Suprapubic skin (tissue), 4 donors: Measurements from ENCODE around the gene LPP.

Experiments
- EP300 ChIP-seq: sonication (generic); formaldehyde crosslinking; IDR thresholded peaks from one replicate; pipeline ENCODE4 v1.6.1; 2017; ENCODE audit warnings: antibody characterized with exemption
- POLR2A ChIP-seq, 2 donors: fragments of 450-650 bp; IDR thresholded peaks; one replicate each; pipeline ENCODE4 v1.6.1; 2017; ENCODE audit warnings: antibody characterized with exemption in 2 of 2, mild to moderate bottlenecking in 2 of 2, moderate library complexity in 2 of 2
- POLR2AphosphoS5 ChIP-seq, 3 donors: sonication (generic); formaldehyde crosslinking; IDR thresholded peaks; one replicate each; pipeline ENCODE4 v1.6.1; 2017; ENCODE audit warnings: antibody characterized with exemption in 3 of 3
- TF ChIP-seq, protein P1 (sequence below), 2 donors: fragments of 200-600 bp in 1 of 2; fragments of 450-650 bp in 1 of 2; sonication (generic) in 1 of 2; IDR thresholded peaks; one replicate each; pipeline ENCODE4 v1.5.1; 2016 to 2019; ENCODE audit warnings: antibody characterized with exemption in 2 of 2, mild to moderate bottlenecking in 1 of 2, moderate library complexity in 1 of 2

GRCh38 chr3:188796122-188796631, 642.2 kb downstream of the LPP start:
- TF ChIP-seq, protein P1, sequence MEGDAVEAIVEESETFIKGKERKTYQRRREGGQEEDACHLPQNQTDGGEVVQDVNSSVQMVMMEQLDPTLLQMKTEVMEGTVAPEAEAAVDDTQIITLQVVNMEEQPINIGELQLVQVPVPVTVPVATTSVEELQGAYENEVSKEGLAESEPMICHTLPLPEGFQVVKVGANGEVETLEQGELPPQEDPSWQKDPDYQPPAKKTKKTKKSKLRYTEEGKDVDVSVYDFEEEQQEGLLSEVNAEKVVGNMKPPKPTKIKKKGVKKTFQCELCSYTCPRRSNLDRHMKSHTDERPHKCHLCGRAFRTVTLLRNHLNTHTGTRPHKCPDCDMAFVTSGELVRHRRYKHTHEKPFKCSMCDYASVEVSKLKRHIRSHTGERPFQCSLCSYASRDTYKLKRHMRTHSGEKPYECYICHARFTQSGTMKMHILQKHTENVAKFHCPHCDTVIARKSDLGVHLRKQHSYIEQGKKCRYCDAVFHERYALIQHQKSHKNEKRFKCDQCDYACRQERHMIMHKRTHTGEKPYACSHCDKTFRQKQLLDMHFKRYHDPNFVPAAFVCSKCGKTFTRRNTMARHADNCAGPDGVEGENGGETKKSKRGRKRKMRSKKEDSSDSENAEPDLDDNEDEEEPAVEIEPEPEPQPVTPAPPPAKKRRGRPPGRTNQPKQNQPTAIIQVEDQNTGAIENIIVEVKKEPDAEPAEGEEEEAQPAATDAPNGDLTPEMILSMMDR (IDR thresholded peaks at IDR 0.05) = no peak
- no peak for TF ChIP-seq EP300
- no peak for TF ChIP-seq POLR2AphosphoS5 (IDR thresholded peaks at IDR 0.05)
- no peak for TF ChIP-seq POLR2A (IDR thresholded peaks at IDR 0.05)
